Upper lobe of left lung (tissue), 4 donors: ENCODE results near the gene KDM8.

Experiments used
- POLR2A ChIP-seq, 4 donors: fragments of 450-650 bp; IDR thresholded peaks; one replicate each; pipeline ENCODE4 v1.5.1; 2016 to 2017; ENCODE audit warnings: antibody characterized with exemption in 4 of 4, mild to moderate bottlenecking in 2 of 4
- TF ChIP-seq, protein P1 (sequence below), 6 experiments: fragments of 450-650 bp in 4 of 6; fragments of 200-600 bp in 2 of 6; sonication (generic) in 2 of 6; IDR thresholded peaks; one replicate each; pipeline ENCODE4 v1.5.1; 2016 to 2019; ENCODE audit warnings: antibody characterized with exemption in 6 of 6

DNA sequence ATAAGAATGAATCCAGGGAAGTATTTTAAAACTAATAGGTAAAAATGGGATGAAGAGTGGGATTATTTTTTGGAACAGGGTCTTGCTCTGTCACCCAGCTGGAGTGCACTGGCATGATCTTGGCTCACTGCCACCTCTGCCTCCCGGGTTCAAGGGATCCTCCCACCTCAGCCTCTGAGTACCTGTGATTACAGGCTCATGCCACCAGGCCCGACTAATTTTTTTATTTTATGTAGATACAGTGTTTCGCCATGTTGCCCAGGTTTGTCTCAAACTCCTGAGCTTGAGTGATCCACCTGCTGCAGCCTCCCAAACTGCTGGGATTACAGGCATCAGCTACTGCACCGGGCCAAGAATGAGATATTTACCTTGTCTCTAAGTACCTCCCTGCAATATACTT, 43.1 kb downstream of the KDM8 start:
- TF ChIP-seq, protein P1, sequence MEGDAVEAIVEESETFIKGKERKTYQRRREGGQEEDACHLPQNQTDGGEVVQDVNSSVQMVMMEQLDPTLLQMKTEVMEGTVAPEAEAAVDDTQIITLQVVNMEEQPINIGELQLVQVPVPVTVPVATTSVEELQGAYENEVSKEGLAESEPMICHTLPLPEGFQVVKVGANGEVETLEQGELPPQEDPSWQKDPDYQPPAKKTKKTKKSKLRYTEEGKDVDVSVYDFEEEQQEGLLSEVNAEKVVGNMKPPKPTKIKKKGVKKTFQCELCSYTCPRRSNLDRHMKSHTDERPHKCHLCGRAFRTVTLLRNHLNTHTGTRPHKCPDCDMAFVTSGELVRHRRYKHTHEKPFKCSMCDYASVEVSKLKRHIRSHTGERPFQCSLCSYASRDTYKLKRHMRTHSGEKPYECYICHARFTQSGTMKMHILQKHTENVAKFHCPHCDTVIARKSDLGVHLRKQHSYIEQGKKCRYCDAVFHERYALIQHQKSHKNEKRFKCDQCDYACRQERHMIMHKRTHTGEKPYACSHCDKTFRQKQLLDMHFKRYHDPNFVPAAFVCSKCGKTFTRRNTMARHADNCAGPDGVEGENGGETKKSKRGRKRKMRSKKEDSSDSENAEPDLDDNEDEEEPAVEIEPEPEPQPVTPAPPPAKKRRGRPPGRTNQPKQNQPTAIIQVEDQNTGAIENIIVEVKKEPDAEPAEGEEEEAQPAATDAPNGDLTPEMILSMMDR (IDR thresholded peaks at IDR 0.05), result no peak
- no peak for TF ChIP-seq POLR2A (IDR thresholded peaks at IDR 0.05)
